NB4 (cell line): ENCODE results near the gene MICA.

Experiments
- CTCF ChIP-seq: IDR thresholded peaks from one replicate; pipeline ENCODE4 v1.5.1; 2012; ENCODE audit warnings: low read depth, low read length
- POLR2A ChIP-seq: IDR thresholded peaks from 2 replicates; pipeline ENCODE4 v1.6.1; 2011; ENCODE audit warnings: mild to moderate bottlenecking; ENCODE audit not compliant: insufficient read length; ENCODE audit errors: extremely low read depth
- TF ChIP-seq, protein P1 (sequence below): IDR thresholded peaks from 2 replicates; pipeline ENCODE4 v1.6.1; 2011; ENCODE audit warnings: low read depth, low read length

GRCh38 chr6:31446481-31446880, 43.1 kb downstream of the MICA start:
- TF ChIP-seq, protein P1, sequence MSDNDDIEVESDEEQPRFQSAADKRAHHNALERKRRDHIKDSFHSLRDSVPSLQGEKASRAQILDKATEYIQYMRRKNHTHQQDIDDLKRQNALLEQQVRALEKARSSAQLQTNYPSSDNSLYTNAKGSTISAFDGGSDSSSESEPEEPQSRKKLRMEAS = no peak
- no peak for TF ChIP-seq CTCF
- no peak for TF ChIP-seq POLR2A
